IPS-20b (cell line): Measurements from ENCODE around the gene WWTR1.

Experiments used
- H3K27ac ChIP-seq: one replicate; pipeline ENCODE4 v1.5.1; 2013; ENCODE audit warnings: low read length
- H3K27me3 ChIP-seq: 2 replicates; pipeline ENCODE4 v1.6.1; 2013; ENCODE audit warnings: mild to moderate bottlenecking, low read length, inconsistent platforms; ENCODE audit not compliant: insufficient read depth
- H3K36me3 ChIP-seq: 2 replicates; pipeline ENCODE4 v1.6.1; 2013; ENCODE audit warnings: low read depth, mild to moderate bottlenecking, inconsistent platforms, low read length, moderate library complexity; ENCODE audit not compliant: insufficient read depth
- H3K4me1 ChIP-seq: 2 replicates; pipeline ENCODE4 v1.6.1; 2013; ENCODE audit warnings: mild to moderate bottlenecking, control low read depth, inconsistent platforms, low read length, moderate library complexity; ENCODE audit not compliant: insufficient read depth
- H3K4me3 ChIP-seq: 2 replicates; pipeline ENCODE4 v1.5.1; 2013; ENCODE audit warnings: mild to moderate bottlenecking, low read length, inconsistent platforms
- H3K9ac ChIP-seq: 2 replicates; pipeline ENCODE4 v1.6.1; 2013; ENCODE audit warnings: low read depth, mild to moderate bottlenecking, inconsistent platforms, low read length, moderate library complexity
- H3K9me3 ChIP-seq: 2 replicates; pipeline ENCODE4 v1.6.1; 2013; ENCODE audit warnings: mild to moderate bottlenecking, low read depth, low read length, inconsistent platforms; ENCODE audit not compliant: insufficient read depth

WWTR1 gene

DNA sequence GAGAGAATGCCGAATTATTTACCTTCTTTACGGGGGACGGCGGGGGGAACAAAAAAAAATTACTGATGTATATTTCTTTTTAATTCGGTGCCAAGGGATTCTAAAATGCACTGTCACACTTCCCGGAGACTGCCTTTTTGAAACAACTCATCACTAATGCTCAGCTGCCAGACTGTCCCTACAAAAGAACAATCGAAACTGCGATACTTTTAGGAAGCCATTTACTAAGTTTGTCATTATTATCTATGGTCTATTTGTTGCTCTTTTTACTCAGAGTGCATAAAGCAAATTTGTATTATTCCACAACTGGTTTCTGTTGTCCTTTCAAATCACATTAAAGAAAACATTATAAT, 122.5 kb downstream of the WWTR1 start:
- Histone ChIP-seq H3K27me3 (no peaks in the 10 kb centered on the region), H3K9me3 (no peaks in the 10 kb centered on the region), H3K9ac (no peak overlapping the region), H3K27ac (no peak overlapping the region), H3K4me1 (peaks cover 21% of the 10 kb centered on the region), H3K36me3 (no peaks in the 10 kb centered on the region), H3K4me3 (no peak overlapping the region)

DNA sequence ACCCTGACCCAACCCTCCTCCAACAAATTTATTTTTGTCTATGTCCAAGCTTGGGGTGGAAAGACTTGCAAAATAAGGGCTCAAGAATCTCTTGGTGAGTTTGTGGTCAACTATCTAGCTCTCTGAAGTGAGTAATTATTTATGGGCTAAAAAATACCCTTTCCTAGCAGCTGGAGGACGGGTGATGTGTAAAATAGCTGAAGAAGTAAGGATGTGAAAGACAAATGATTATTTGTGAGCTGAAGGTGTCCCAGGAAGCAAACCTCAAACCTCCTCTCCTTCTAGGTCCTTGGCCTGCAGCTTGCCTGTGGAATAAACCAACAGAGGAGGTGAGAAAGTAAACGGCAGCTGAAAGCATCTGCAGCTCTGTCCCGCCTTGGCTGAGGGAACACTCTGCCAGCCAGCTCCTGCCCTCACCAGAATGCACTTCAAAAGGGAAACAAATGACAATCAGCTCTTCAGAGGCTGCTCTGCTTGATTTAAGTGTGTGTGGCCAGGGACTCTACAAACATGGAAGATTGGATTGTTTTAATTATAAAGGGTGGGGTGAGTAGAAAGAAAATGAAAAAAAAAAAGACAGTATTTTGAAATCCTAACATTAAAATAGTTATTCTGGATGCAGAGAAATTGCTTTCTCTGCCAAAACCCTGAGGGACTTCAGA, 123.0 kb downstream of the WWTR1 start:
- Histone ChIP-seq H3K9me3 (no peaks in the 10 kb centered on the region), H3K4me3 (no peak overlapping the region), H3K27ac (no peak overlapping the region), H3K9ac (no peak overlapping the region), H3K36me3 (no peaks in the 10 kb centered on the region), H3K4me1 (peaks cover 21% of the 10 kb centered on the region), H3K27me3 (no peaks in the 10 kb centered on the region)

DNA sequence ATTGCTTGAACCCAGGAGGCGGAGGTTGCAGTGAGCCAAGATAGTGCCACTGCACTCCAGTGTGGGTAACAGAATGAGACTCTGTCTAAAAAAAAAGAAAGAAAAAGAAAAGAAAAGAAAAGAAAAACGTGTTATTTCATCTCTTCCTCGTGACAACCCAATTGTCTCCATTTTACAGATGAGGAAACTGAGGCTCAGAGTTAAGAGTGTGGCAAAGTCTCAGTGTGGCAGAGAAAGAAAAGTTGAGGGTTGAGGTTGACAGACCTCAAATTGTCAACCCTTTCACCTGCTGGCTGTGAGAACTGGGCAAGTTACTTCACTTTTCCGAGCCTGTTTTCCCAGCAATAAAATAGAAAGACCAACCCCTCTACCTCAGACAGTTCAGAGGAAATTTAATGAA, 123.7 kb downstream of the WWTR1 start:
- Histone ChIP-seq H3K4me3 (no peak overlapping the region), H3K27me3 (no peaks in the 10 kb centered on the region), H3K9me3 (no peaks in the 10 kb centered on the region), H3K36me3 (no peaks in the 10 kb centered on the region), H3K9ac (no peak overlapping the region), H3K4me1 (peaks cover 21% of the 10 kb centered on the region), H3K27ac (no peak overlapping the region)

DNA sequence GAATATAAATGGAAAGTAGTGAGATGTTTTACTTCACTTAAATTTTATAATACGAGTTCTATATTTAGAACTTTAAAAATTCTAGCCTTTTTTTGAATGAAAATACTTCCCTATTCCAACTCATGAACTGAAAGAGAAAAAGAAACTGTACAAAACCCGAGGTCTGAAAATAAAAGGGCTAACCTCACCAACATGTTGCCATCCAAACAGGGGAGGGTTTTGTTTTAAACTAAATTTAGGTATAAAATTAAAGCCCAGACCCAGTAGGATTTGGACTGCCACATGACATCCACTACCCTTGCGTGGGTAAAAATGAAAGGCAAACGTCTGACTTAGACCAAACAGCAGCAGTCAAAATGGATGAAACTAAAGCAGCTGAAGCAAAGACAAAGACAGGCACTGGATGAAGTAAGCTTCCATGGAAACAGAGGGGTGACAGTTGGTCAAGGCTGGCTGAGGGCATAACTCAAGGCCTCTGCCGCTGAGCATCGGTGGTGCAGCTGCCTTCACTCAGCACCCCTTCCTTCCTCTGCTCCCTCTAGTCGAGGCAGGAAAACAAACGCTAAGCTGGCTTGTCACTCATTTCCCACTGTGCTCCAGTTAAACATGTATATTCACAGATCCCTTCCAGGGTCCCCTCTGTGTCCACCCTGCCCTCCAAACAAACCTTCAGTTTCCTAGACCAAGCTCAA, 125.2 kb downstream of the WWTR1 start:
- Histone ChIP-seq H3K9ac (no peak overlapping the region), H3K4me3 (no peak overlapping the region), H3K27ac (no peak overlapping the region), H3K9me3 (no peaks in the 10 kb centered on the region), H3K4me1 (peaks cover 21% of the 10 kb centered on the region), H3K27me3 (no peaks in the 10 kb centered on the region), H3K36me3 (no peaks in the 10 kb centered on the region)

DNA sequence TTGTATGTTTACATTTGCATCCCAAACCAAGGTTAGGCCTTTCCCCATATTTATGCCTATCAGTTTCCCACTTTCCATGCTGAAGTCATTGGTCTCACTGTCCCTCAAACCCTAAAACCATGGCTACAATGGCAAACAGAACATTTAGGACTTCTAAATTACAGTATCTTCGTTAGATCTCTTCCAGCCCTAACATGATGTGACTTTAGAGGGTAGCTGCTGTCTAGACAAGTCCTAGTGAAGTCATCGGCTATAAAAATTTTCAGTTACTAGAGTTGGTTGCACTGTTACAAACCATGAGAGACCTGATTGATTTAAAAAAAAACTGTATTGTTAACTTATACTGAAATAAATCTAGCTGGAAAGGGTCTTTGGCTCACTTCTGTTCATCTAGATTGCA, 128.7 kb downstream of the WWTR1 start:
- peaks cover 15% of the 10 kb centered on the region for H3K36me3 ChIP-seq
- H3K4me3 ChIP-seq, result no peak overlapping the region
- no peak overlapping the region for H3K9ac ChIP-seq
- H3K4me1 ChIP-seq, result no peaks in the 10 kb centered on the region; the same call in 1 of the 2 replicates
- no peaks in the 10 kb centered on the region for H3K9me3 ChIP-seq
- no peaks in the 10 kb centered on the region for H3K27me3 ChIP-seq
- no peak overlapping the region for H3K27ac ChIP-seq

DNA sequence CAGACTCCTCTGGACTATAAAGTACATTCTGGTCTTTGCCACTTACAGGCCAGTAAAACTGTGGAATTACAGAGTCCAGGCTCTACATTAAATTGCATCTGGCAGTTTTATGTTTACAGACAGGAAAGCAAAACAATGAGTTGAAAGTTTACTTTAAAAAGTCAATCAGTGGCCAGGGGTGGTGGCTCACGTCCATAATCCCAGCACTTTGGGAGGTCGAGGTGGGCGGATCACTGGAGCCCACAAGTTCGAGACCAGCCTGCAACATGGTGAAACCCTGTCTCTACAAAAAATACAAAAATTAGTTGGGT, 129.5 kb downstream of the WWTR1 start:
- no peak overlapping the region for H3K9ac ChIP-seq
- no peaks in the 10 kb centered on the region for H3K27me3 ChIP-seq
- no peaks in the 10 kb centered on the region; the same call in 1 of the 2 replicates for H3K4me1 ChIP-seq
- H3K4me3 ChIP-seq, result no peak overlapping the region
- H3K36me3 ChIP-seq, result peaks cover 22% of the 10 kb centered on the region
- no peaks in the 10 kb centered on the region for H3K9me3 ChIP-seq
- H3K27ac ChIP-seq, result no peak overlapping the region

DNA sequence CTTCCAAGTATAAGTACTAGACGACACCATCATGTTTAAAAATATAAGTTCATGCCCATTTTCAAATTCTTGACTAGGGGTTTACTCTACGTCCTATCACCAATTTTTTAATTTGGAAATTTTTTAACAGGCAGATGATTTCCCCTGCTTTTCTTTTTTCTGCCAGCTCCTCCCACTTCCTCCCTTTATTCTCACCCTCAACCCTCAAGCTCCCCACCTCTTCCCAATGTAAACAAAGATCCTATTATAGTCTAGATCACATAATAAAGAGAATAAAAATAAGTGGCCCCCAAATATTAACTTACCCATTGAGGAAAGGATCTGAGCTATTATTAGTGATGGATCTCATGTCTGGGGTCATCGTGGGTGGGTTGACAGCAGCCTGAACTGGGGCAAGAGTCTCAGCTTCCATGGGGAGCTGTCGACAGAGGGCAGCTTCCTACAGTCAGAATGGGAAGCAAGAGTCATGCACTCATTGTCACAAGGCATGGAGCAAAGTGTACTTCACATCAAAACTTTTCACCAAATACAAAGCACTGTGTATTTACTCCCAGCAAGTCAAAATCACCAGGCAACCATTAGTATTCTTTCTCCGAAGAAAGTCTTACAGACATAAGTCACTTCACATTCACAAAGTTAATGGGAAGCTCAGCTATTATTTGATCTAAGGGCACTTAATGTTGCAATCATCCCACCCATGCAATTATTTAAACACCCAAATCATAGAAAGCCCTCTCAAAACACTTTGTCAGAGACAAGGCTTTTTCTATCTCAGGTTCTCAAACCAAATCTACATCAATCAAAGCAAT, 130.1 kb downstream of the WWTR1 start:
- Histone ChIP-seq H3K9ac (no peak overlapping the region), H3K36me3 (peaks cover 22% of the 10 kb centered on the region), H3K27ac (no peak overlapping the region), H3K9me3 (no peaks in the 10 kb centered on the region), H3K4me1 (no peaks in the 10 kb centered on the region; the same call in 1 of the 2 replicates), H3K4me3 (no peak overlapping the region), H3K27me3 (no peaks in the 10 kb centered on the region)

DNA sequence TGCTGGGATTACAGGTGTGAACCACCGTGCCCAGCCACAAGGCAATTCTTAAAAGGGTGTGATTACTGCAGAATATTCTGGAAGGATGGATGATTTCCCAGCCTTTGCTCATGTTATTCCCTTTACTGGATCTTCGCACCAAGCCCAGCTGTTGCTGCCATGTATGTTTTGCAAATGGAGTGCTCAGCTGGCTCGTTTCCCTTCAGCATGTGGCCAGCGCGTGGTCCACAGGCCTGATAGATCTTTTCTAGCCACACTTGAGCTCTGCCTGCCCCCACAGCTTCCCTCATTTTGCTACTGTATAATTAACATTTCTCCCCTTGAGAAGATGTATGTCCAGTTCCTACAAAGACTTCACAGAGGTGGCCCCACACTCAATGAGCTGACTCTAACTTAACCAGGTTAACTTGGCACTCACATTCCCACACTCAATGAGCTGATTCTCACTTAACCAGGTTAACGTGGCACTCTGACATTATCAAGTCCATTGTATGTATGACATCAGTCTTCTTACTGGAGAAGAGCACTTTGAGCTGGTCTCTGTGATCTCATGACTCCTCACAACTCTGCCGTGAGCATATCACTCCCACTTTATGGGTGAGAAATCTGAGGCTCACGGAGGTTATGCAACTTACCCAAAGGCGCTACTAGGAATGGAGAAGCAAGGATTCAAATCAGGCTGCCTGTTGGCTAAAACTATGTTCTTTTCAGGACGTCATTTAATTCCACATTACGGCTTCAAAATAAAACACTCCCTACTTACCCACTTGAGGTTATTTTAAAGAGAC, 134.1 kb downstream of the WWTR1 start:
- Histone ChIP-seq H3K36me3 (peaks cover 29% of the 10 kb centered on the region), H3K4me3 (no peak overlapping the region), H3K9me3 (no peaks in the 10 kb centered on the region), H3K9ac (no peak overlapping the region), H3K27ac (no peak overlapping the region), H3K4me1 (no peaks in the 10 kb centered on the region; the same call in 1 of the 2 replicates), H3K27me3 (no peaks in the 10 kb centered on the region)

DNA sequence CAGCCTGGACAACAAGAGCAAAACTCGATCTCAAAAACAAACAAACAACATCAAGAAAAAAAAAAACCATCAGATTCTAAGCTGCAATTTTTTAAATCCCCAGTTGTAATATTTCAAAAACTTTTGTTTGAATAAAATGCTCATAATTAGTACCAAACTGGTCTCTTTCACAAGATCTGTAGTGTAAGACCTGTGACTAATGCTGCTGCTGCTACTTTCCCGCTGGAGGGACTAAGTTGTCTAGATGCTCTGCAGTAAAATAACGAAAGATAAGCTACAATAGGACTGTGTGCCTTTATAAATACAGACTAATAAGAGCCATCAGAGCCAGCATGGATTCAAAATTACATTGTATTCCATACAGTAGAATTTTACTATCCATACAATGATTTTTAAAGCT, 137.9 kb downstream of the WWTR1 start:
- Histone ChIP-seq H3K27ac (no peak overlapping the region), H3K27me3 (no peaks in the 10 kb centered on the region), H3K4me1 (no peaks in the 10 kb centered on the region), H3K4me3 (no peak overlapping the region), H3K9me3 (no peaks in the 10 kb centered on the region), H3K9ac (no peak overlapping the region), H3K36me3 (peaks cover 22% of the 10 kb centered on the region; the same call in 1 of the 2 replicates)

DNA sequence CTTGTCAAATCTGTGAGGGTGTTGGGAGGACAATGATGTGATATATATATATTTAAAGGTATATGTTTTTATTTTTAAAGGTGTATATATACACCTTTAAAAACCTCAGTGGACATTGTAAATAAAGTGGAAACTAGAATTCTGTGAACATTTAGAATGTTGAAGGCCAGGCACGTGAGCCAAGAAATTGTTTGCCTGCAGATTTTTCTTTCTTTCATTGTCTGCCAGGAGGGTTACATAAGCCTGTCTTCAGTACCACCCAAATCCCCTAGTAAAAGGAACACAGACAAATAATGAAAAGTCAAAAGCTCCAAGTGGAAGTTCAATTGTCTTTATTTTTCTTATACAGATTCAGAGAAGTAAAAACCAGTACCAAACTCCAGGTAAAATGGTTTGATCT, 140.9 kb downstream of the WWTR1 start:
- Histone ChIP-seq H3K27ac (no peak overlapping the region), H3K4me1 (no peaks in the 10 kb centered on the region), H3K27me3 (no peaks in the 10 kb centered on the region), H3K4me3 (no peak overlapping the region), H3K9me3 (no peaks in the 10 kb centered on the region), H3K9ac (no peak overlapping the region), H3K36me3 (0 out of 2 replicates have a peak, but pooled peaks cover 7% of the 10 kb centered on the region)

DNA sequence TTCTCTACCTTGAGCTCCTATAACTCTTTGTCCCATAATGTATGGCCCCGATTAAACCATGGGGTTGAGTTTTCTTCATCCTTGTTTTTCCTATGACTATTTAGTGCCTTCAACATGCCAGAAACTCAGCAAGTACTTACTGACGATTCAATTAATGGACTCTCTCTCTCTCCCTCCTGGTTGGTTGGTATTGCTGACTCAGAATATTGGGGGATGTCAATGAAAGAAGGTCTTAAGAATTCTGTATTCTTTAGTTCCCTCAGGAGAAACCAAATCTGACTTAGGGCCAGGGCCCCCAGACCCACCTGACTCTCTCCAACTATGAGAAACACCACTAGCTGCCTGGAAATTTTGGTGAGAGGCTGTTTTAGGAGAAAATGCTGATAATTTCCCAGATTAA, 142.6 kb downstream of the WWTR1 start:
- Histone ChIP-seq H3K4me1 (no peaks in the 10 kb centered on the region), H3K9me3 (no peaks in the 10 kb centered on the region), H3K36me3 (no peaks in the 10 kb centered on the region), H3K27me3 (no peaks in the 10 kb centered on the region), H3K9ac (no peak overlapping the region), H3K27ac (no peak overlapping the region), H3K4me3 (no peak overlapping the region)
